ENCODE data around the gene OTOL1. TPM values are rescaled to one million over a fixed set of nuclear protein-coding genes. Genes with fewer than 3 reads are reported as not detected.

The OTOL1 gene
- total RNA-seq, 6 donors from 2014 or later = not detected

DNA sequence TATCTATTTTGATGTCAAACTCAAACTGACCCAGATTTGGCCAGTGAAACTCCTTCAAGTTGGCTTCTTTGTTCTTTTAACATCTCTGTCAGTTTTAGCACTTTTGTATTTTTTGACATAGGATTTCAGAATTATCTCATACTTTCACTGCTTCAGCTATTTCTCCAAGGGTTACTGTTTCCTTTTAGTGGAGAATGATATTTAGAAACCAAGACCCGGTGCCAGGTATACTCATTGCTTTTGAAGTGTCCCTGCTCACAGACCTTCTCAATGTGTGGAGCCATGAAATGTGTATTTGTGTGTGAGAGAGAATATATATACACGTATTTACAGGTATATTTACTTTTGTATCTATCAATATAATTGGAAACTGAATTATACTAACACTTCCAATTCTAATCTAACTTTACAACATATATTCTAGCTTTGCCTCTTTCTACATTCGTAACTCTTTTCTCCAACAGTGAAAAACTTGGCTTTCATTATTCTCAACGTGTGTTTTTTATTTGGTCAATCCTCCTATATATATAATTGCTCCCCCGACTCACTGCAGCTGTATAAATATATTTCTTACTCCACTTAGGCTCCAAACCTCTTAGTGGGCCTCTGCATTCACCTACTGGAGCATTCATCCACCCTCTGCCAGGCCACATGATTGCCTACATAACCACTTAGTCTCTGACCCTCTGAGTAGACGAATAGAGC is 54.0 kb downstream of the OTOL1 start:
- no peaks in the 10 kb centered on the region for H3K9me3 ChIP-seq
- no peaks in the 10 kb centered on the region for H3K4me1 ChIP-seq
- H3K36me3 ChIP-seq = no peaks in the 10 kb centered on the region
- H3K4me3 ChIP-seq = no peak overlapping the region
- H3K27me3 ChIP-seq = no peaks in the 10 kb centered on the region
- ATAC-seq (ENCODE audit: low FRiP score in 2 of 2) = no peak
- no peak for TF ChIP-seq EP300 (IDR thresholded peaks at IDR 0.05)
- no peak for TF ChIP-seq POLR2AphosphoS5 (IDR thresholded peaks at IDR 0.05)
- TF ChIP-seq CTCF (IDR thresholded peaks at IDR 0.05) = no peak
- TF ChIP-seq POLR2A (IDR thresholded peaks at IDR 0.05) = no peak
- no peak for DNase-seq
- WGBS, 2 donors = 79 to 89% methylated on average over 6 of the region's 6 CpGs
- H3K27ac ChIP-seq = no peak overlapping the region

GRCh38 chr3:161551697-161552096 is 55.1 kb downstream of the OTOL1 start:
- 56 to 63% methylated on average over 1 of the region's 1 CpG for WGBS, 2 donors
- no peaks in the 10 kb centered on the region for H3K27me3 ChIP-seq
- H3K4me3 ChIP-seq = no peak overlapping the region
- no peaks in the 10 kb centered on the region for H3K9me3 ChIP-seq
- no peak for DNase-seq
- TF ChIP-seq POLR2AphosphoS5 (IDR thresholded peaks at IDR 0.05) (no peak), POLR2A (IDR thresholded peaks at IDR 0.05) (no peak), EP300 (IDR thresholded peaks at IDR 0.05) (no peak), CTCF (IDR thresholded peaks at IDR 0.05) (no peak)
- no peaks in the 10 kb centered on the region for H3K4me1 ChIP-seq
- no peaks in the 10 kb centered on the region for H3K36me3 ChIP-seq
- ATAC-seq (ENCODE audit: low FRiP score in 2 of 2) = no peak
- no peak overlapping the region for H3K27ac ChIP-seq

GRCh38 chr3:161552984-161553560 is 56.5 kb downstream of the OTOL1 start:
- no peak for ATAC-seq (ENCODE audit: low FRiP score in 2 of 2)
- WGBS, 2 donors = 68 to 71% methylated on average over 6 of the region's 6 CpGs
- no peak for TF ChIP-seq CTCF (IDR thresholded peaks at IDR 0.05)
- no peak for TF ChIP-seq EP300 (IDR thresholded peaks at IDR 0.05)
- TF ChIP-seq POLR2A (IDR thresholded peaks at IDR 0.05) = no peak
- no peak for TF ChIP-seq POLR2AphosphoS5 (IDR thresholded peaks at IDR 0.05)

More at GRCh38 chr3:161552984-161553560, 56.5 kb downstream of the OTOL1 start:
- no peak overlapping the region for H3K4me3 ChIP-seq
- no peaks in the 10 kb centered on the region for H3K27me3 ChIP-seq
- no peak for DNase-seq
- H3K36me3 ChIP-seq = no peaks in the 10 kb centered on the region
- H3K4me1 ChIP-seq = no peaks in the 10 kb centered on the region
- no peaks in the 10 kb centered on the region for H3K9me3 ChIP-seq
- no peak overlapping the region for H3K27ac ChIP-seq

Other genes with a start within 250 kb of the OTOL1 start
- 1 to 10 TPM in 1 of 6 donors, under 1 TPM in 2, not detected in 3; 0.46 to 1.1 (median 0.98) TPM for gene SPTSSB, start 125.3 kb upstream of the OTOL1 start, total RNA-seq